PC-9 (cell line): ENCODE data around the gene ZSCAN25. TPM values are rescaled to one million over a fixed set of nuclear protein-coding genes. Genes with fewer than 3 reads are reported as not detected.

Experiments
- BruUV-seq: library from RNA; stranded (reverse); fragments of 400-500 nt; replicated peaks from 2 replicates; lab custom pipeline; 2021; lab: Mats Ljungman, UMichigan
- CTCF ChIA-PET: fragments of 300-600 bp; sonication (Branson Sonifier 250); formaldehyde crosslinking; loops from one replicate; lab custom pipeline; 2022; ENCODE audit warnings: antibody characterized with exemption; lab: Charles Lee
- POLR2A ChIA-PET: fragments of 300-600 bp; sonication (Branson Sonifier 250); formaldehyde crosslinking; loops from one replicate; lab custom pipeline; 2022; ENCODE audit warnings: antibody characterized with exemption; ENCODE audit not compliant: unreplicated experiment; lab: Charles Lee
- DNase-seq, 2 experiments: peaks; one replicate each; pipeline versions ENCODE4 v3.0.0 to v3.0.0-alpha.2; 2015 to 2022; ENCODE audit warnings: mixed read lengths in 1 of 2
- H2AFZ ChIP-seq: fragments of 200-600 bp; sonication (generic); 2 replicates; pipeline ENCODE4 v1.8.1; 2017; ENCODE audit warnings: antibody characterized with exemption
- H3F3A ChIP-seq: fragments of 200-600 bp; sonication (generic); 2 replicates; pipeline ENCODE4 v1.8.1; 2017; ENCODE audit warnings: antibody characterized with exemption, mild to moderate bottlenecking, low read depth; ENCODE audit not compliant: insufficient read depth
- H3K27ac ChIP-seq: fragments of 200-600 bp; sonication (generic); 2 replicates; pipeline ENCODE4 v1.6.1; 2016; ENCODE audit warnings: mixed run types
- H3K27me3 ChIP-seq: fragments of 200-600 bp; sonication (generic); 2 replicates; pipeline ENCODE4 v1.6.1; 2016; ENCODE audit warnings: low read depth, mixed run types; ENCODE audit not compliant: insufficient read depth
- H3K36me3 ChIP-seq: fragments of 200-600 bp; sonication (generic); 2 replicates; pipeline ENCODE4 v1.6.1; 2016; ENCODE audit warnings: low read depth, mixed run types
- H3K4me1 ChIP-seq: fragments of 200-600 bp; sonication (generic); replicated peaks from 2 replicates; pipeline ENCODE4 v1.6.1; 2016; ENCODE audit warnings: mixed run types; ENCODE audit not compliant: insufficient read depth
- H3K4me2 ChIP-seq: fragments of 200-600 bp; sonication (generic); 2 replicates; pipeline ENCODE4 v1.6.1; 2017; ENCODE audit warnings: mixed run types
- H3K4me3 ChIP-seq: fragments of 200-600 bp; sonication (generic); 2 replicates; pipeline ENCODE4 v1.6.1; 2016; ENCODE audit warnings: mixed run types
- H3K79me2 ChIP-seq: fragments of 200-600 bp; sonication (generic); 2 replicates; pipeline ENCODE4 v1.6.1; 2017; ENCODE audit warnings: low read depth, mixed run types
- H3K9me2 ChIP-seq: fragments of 200-600 bp; sonication (generic); 2 replicates; pipeline ENCODE4 v1.8.1; 2017; ENCODE audit warnings: mild to moderate bottlenecking; ENCODE audit not compliant: insufficient read depth
- H3K9me3 ChIP-seq: fragments of 200-600 bp; sonication (generic); 2 replicates; pipeline ENCODE4 v1.8.1; 2016; ENCODE audit warnings: low read depth; ENCODE audit not compliant: insufficient read depth
- H4K20me1 ChIP-seq: fragments of 200-600 bp; sonication (generic); 2 replicates; pipeline ENCODE4 v1.8.1; 2017; ENCODE audit not compliant: insufficient read depth
- CTCF ChIP-seq: fragments of 200-600 bp; sonication (generic); conservative IDR thresholded peaks from 2 replicates; pipeline ENCODE4 v1.6.1; 2017; ENCODE audit warnings: mixed run types, antibody characterized with exemption, mild to moderate bottlenecking, moderate library complexity
- EZH2 ChIP-seq: fragments of 200-600 bp; sonication (generic); IDR thresholded peaks from 2 replicates; pipeline ENCODE4 v1.8.0; 2017; ENCODE audit warnings: antibody characterized with exemption, low read depth
- intact Hi-C: fragments of 100-400 bp; cut with micrococcal nuclease; formaldehyde crosslinking; loops from one replicate; pipeline ENCODE4 v1.10.0; 2022; ENCODE audit not compliant: unreplicated experiment
- total RNA-seq: library from RNA; stranded (reverse); gene quantifications from 2 replicates; pipeline ENCODE4 v1.2.3, GENCODE V29; 2021

ZSCAN25 gene
- total RNA-seq, 1 experiment from 2014 or later: 21.8 TPM

GRCh38 chr7:99674995-99675742 lies 58.4 kb downstream of the ZSCAN25 start:
- intact Hi-C loops: no loop called here
- Histone ChIP-seq H3K4me2 (no peak overlapping the region), H3K4me1 (peaks cover 15% of the 10 kb centered on the region), H3K9me2 (no peaks in the 10 kb centered on the region), H3K79me2 (no peaks in the 10 kb centered on the region), H3K4me3 (no peak overlapping the region), H3K36me3 (no peaks in the 10 kb centered on the region), H3F3A (no peaks in the 10 kb centered on the region), H3K27ac (no peak overlapping the region), H4K20me1 (no peaks in the 10 kb centered on the region), H2AFZ (no peak overlapping the region), H3K9me3 (no peaks in the 10 kb centered on the region), H3K27me3 (no peaks in the 10 kb centered on the region)
- DNase-seq: no peak
- BruUV-seq: no TSS peak
- POLR2A ChIA-PET: no interaction called here
- no peak for TF ChIP-seq CTCF
- no peak for TF ChIP-seq EZH2
- CTCF ChIA-PET: no interaction called here

- Histone ChIP-seq H3K4me2 (no peak overlapping the region), H3K27ac (no peak overlapping the region)
Observed at GRCh38 chr7:99677013-99677647, 60.4 kb downstream of the ZSCAN25 start.

GRCh38 chr7:99677648-99678045 lies 60.9 kb downstream of the ZSCAN25 start:
- CTCF ChIA-PET: no interaction called here
- DNase-seq: no peak
- no peak overlapping the region for H3K4me2 ChIP-seq

More at GRCh38 chr7:99677013-99677647, 60.4 kb downstream of the ZSCAN25 start:
- H3K36me3 ChIP-seq: no peaks in the 10 kb centered on the region
- H3K9me2 ChIP-seq: no peaks in the 10 kb centered on the region
- no peaks in the 10 kb centered on the region for H3K27me3 ChIP-seq
- H3K9me3 ChIP-seq: no peaks in the 10 kb centered on the region
- no peak for DNase-seq
- H3F3A ChIP-seq: no peaks in the 10 kb centered on the region
- POLR2A ChIA-PET: interaction anchor here (0.7 kb wide), 2 partner anchors 16 to 147 kb away, joined by 3 to 5 read pairs; no protein-coding TSS in a partner anchor
- peaks cover 15% of the 10 kb centered on the region for H3K4me1 ChIP-seq
- no peaks in the 10 kb centered on the region for H3K79me2 ChIP-seq
- CTCF ChIA-PET: no interaction called here
- no peaks in the 10 kb centered on the region for H4K20me1 ChIP-seq
- intact Hi-C loops: no loop called here
- no peak overlapping the region for H3K4me3 ChIP-seq
- BruUV-seq: no TSS peak
- H2AFZ ChIP-seq: no peak overlapping the region
- TF ChIP-seq EZH2 (no peak), CTCF (no peak)

More at GRCh38 chr7:99677648-99678045, 60.9 kb downstream of the ZSCAN25 start:
- H3K79me2 ChIP-seq: no peaks in the 10 kb centered on the region
- H2AFZ ChIP-seq: no peak overlapping the region
- no peaks in the 10 kb centered on the region for H3K27me3 ChIP-seq
- no peak overlapping the region for H3K4me3 ChIP-seq
- BruUV-seq: no TSS peak
- POLR2A ChIA-PET: interaction anchor here (0.7 kb wide), 1 partner anchor 16 kb away, joined by 3 read pairs; no protein-coding TSS in a partner anchor
- H3F3A ChIP-seq: no peaks in the 10 kb centered on the region
- H4K20me1 ChIP-seq: no peaks in the 10 kb centered on the region
- H3K36me3 ChIP-seq: no peaks in the 10 kb centered on the region
- H3K9me2 ChIP-seq: no peaks in the 10 kb centered on the region
- H3K9me3 ChIP-seq: no peaks in the 10 kb centered on the region
- intact Hi-C loops: no loop called here
- no peak for TF ChIP-seq EZH2
- no peak for TF ChIP-seq CTCF
- peaks cover 15% of the 10 kb centered on the region for H3K4me1 ChIP-seq
- H3K27ac ChIP-seq: no peak overlapping the region
